ENCODE data around the gene CTDP1. TPM values are rescaled to one million over a fixed set of nuclear protein-coding genes. Genes with fewer than 3 reads are reported as not detected.

CTDP1 gene
- total RNA-seq, 1 donor from 2014 or later, result 22.8 TPM

- Mint-ChIP-seq H3K9me3 (peaks cover 4% of the 10 kb centered on the region), H3K27me3 (ENCODE audit: low read depth) (peaks cover 25% of the 10 kb centered on the region), H3K36me3 (ENCODE audit: low read depth) (no peaks in the 10 kb centered on the region), H3K4me3 (no peak overlapping the region), H3K4me1 (no peaks in the 10 kb centered on the region), H3K27ac (ENCODE audit: unreplicated experiment) (no peak overlapping the region)
- no peak for DNase-seq (ENCODE audit: low read depth, low spot score)
- no peak for TF ChIP-seq CTCF (conservative IDR thresholded peaks at IDR 0.05)
Measured at GRCh38 chr18:79779021-79779699, 99.6 kb downstream of the CTDP1 start.

GRCh38 chr18:79779700-79780190 is 100.1 kb downstream of the CTDP1 start:
- Mint-ChIP-seq H3K36me3 (ENCODE audit: low read depth) (no peaks in the 10 kb centered on the region), H3K4me1 (no peaks in the 10 kb centered on the region), H3K4me3 (no peak overlapping the region), H3K27ac (ENCODE audit: unreplicated experiment) (no peak overlapping the region), H3K27me3 (ENCODE audit: low read depth) (peaks cover 29% of the 10 kb centered on the region), H3K9me3 (peaks cover 4% of the 10 kb centered on the region)
- TF ChIP-seq CTCF (conservative IDR thresholded peaks at IDR 0.05), result no peak
- no peak for DNase-seq (ENCODE audit: low read depth, low spot score)

- Mint-ChIP-seq H3K4me3 (no peak overlapping the region), H3K9me3 (peaks cover 4% of the 10 kb centered on the region), H3K4me1 (no peaks in the 10 kb centered on the region), H3K27ac (ENCODE audit: unreplicated experiment) (no peak overlapping the region), H3K36me3 (ENCODE audit: low read depth) (no peaks in the 10 kb centered on the region), H3K27me3 (ENCODE audit: low read depth) (peaks cover 37% of the 10 kb centered on the region)
- TF ChIP-seq CTCF (conservative IDR thresholded peaks at IDR 0.05), result no peak
- DNase-seq (ENCODE audit: low read depth, low spot score), result no peak
Measured at GRCh38 chr18:79780547-79780946, 100.9 kb downstream of the CTDP1 start.

- Mint-ChIP-seq H3K9me3 (peaks cover 4% of the 10 kb centered on the region), H3K27me3 (ENCODE audit: low read depth) (peaks cover 41% of the 10 kb centered on the region), H3K4me1 (no peaks in the 10 kb centered on the region), H3K36me3 (ENCODE audit: low read depth) (no peaks in the 10 kb centered on the region), H3K4me3 (no peak overlapping the region), H3K27ac (ENCODE audit: unreplicated experiment) (no peak overlapping the region)
- no peak for DNase-seq (ENCODE audit: low read depth, low spot score)
- TF ChIP-seq CTCF (conservative IDR thresholded peaks at IDR 0.05), result no peak
Measured at GRCh38 chr18:79781331-79781941, 101.8 kb downstream of the CTDP1 start.

- Mint-ChIP-seq H3K4me3 (no peak overlapping the region), H3K27me3 (ENCODE audit: low read depth) (peaks cover 42% of the 10 kb centered on the region), H3K36me3 (ENCODE audit: low read depth) (no peaks in the 10 kb centered on the region), H3K27ac (ENCODE audit: unreplicated experiment) (no peak overlapping the region), H3K4me1 (no peaks in the 10 kb centered on the region), H3K9me3 (no peaks in the 10 kb centered on the region)
- no peak for DNase-seq (ENCODE audit: low read depth, low spot score)
- no peak for TF ChIP-seq CTCF (conservative IDR thresholded peaks at IDR 0.05)
Measured at GRCh38 chr18:79782566-79783308, 103.1 kb downstream of the CTDP1 start.
